ENCODE results near the gene EPHB2. TPM values are rescaled to one million over a fixed set of nuclear protein-coding genes. Genes with fewer than 3 reads are reported as not detected.

The EPHB2 gene
- total and polyA plus RNA-seq, 2 of the 13 experiments (the other 11 are each of a cell fraction or from before 2014, with no cell fraction given) = 0.03 to 0.11 TPM

DNA sequence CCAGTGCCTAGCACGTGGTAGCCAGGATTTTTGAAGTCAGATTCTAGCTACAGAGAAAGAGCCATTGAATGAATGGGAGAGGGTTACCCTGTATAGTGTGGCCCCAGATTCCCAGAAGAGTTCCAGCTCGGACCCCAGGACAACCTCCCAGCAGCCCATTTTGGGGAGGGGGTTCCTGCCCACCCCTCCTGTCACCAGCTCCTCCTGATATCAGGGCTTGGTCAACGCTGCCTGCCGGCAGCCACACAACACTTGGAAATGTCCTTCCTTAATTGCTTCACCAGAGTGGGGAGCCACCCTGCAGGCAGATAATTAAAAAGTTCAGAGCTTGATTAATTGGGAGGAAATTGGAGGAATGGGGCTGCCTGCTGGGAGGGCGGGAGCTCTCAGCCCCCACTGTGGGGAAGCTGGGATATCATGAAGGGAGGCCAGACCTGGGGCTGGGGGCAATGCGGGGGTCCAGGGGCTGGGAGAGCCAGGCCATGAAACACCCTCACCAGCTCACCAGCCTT lies 141.6 kb downstream of the EPHB2 start:
- H3K4me1 ChIP-seq (ENCODE audit: insufficient read depth, low read length) = no peaks in the 10 kb centered on the region
- FAIRE-seq = no peak
- DNase-seq (ENCODE audit: low spot score) = no peak
- no peak for ATAC-seq
- POLR2A ChIA-PET = no interaction called here
- BruUV-seq (replicated peaks) = no TSS peak
- in situ Hi-C loops (cut with HindIII; ENCODE audit: extremely low pct_ligation_motif_present, low pct_unique_long_range_greater_than_20kb) = no loop called here
- CTCF ChIA-PET (ENCODE audit: low intra/inter-chr PET ratio, low total read pairs) = no interaction called here
- H4K20me1 ChIP-seq (ENCODE audit: insufficient read depth, low read length) = no peaks in the 10 kb centered on the region
- intact Hi-C loops (cut with micrococcal nuclease; ENCODE audit: unreplicated experiment) = no loop called here
- H3K9me3 ChIP-seq (ENCODE audit: low read length) = no peaks in the 10 kb centered on the region
- no peak overlapping the region for H3K27ac ChIP-seq (ENCODE audit: extremely low read length, insufficient read depth, low read length)
- H3K79me2 ChIP-seq (ENCODE audit: insufficient read depth, low read length) = no peaks in the 10 kb centered on the region
- WGBS (ENCODE audit: low lambda C conversion rate) = 16% methylated on average over 6 of the region's 6 CpGs
- peaks cover 0 to 38% of the 10 kb centered on the region in 2 experiments; a peak in 3 of 5 replicates for H3K27me3 ChIP-seq (ENCODE audit: control insufficient read depth in 1 of 2, insufficient read depth in 2 of 2, low read length in 2 of 2)
- no peak overlapping the region for H3K4me2 ChIP-seq (ENCODE audit: low read depth, low read length)
- H2AFZ ChIP-seq (ENCODE audit: low read length) = no peak overlapping the region
- H3K9ac ChIP-seq (ENCODE audit: insufficient read depth, low read depth, low read length) = no peak overlapping the region
- H3K4me3 ChIP-seq (replicated peaks in 1 of 3; ENCODE audit: insufficient read depth in 1 of 3, low read depth in 2 of 3, low read length in 3 of 3) = no peak overlapping the region
- no peaks in the 10 kb centered on the region for H3K36me3 ChIP-seq (replicated peaks in 1 of 2; ENCODE audit: control insufficient read depth in 1 of 2, insufficient read depth in 2 of 2, low read length in 2 of 2)
- TF ChIP-seq JUND (CRISPR knock-in tag; IDR thresholded peaks at IDR 0.05) (no peak), NFIB (CRISPR knock-in tag; IDR thresholded peaks at IDR 0.05; ENCODE audit: borderline replicate concordance) (no peak), PAF1 (CRISPR knock-in tag; IDR thresholded peaks at IDR 0.05) (no peak), XRCC5 (optimal IDR thresholded peaks at IDR 0.05; ENCODE audit: low read length) (no peak), ZNF24 (IDR thresholded peaks at IDR 0.05) (no peak), NFYB (CRISPR knock-in tag; IDR thresholded peaks at IDR 0.05) (no peak), TMF1 (CRISPR knock-in tag; IDR thresholded peaks at IDR 0.05; ENCODE audit: low read depth) (no peak), ZNF17 (CRISPR knock-in tag; IDR thresholded peaks at IDR 0.05) (no peak), NONO (IDR thresholded peaks at IDR 0.05) (no peak), NONO (CRISPR knock-in tag; conservative IDR thresholded peaks at IDR 0.05) (no peak), ZNF256 (CRISPR knock-in tag; conservative IDR thresholded peaks at IDR 0.05) (no peak)
- TF ChIP-seq, protein P1, sequence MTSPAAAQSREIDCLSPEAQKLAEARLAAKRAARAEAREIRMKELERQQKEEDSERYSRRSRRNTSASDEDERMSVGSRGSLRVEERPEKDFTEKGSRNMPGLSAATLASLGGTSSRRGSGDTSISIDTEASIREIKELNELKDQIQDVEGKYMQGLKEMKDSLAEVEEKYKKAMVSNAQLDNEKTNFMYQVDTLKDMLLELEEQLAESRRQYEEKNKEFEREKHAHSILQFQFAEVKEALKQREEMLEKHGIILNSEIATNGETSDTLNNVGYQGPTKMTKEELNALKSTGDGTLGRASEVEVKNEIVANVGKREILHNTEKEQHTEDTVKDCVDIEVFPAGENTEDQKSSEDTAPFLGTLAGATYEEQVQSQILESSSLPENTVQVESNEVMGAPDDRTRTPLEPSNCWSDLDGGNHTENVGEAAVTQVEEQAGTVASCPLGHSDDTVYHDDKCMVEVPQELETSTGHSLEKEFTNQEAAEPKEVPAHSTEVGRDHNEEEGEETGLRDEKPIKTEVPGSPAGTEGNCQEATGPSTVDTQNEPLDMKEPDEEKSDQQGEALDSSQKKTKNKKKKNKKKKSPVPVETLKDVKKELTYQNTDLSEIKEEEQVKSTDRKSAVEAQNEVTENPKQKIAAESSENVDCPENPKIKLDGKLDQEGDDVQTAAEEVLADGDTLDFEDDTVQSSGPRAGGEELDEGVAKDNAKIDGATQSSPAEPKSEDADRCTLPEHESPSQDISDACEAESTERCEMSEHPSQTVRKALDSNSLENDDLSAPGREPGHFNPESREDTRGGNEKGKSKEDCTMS (CRISPR knock-in tag; conservative IDR thresholded peaks at IDR 0.05) = no peak
- TF ChIP-seq, protein P2, sequence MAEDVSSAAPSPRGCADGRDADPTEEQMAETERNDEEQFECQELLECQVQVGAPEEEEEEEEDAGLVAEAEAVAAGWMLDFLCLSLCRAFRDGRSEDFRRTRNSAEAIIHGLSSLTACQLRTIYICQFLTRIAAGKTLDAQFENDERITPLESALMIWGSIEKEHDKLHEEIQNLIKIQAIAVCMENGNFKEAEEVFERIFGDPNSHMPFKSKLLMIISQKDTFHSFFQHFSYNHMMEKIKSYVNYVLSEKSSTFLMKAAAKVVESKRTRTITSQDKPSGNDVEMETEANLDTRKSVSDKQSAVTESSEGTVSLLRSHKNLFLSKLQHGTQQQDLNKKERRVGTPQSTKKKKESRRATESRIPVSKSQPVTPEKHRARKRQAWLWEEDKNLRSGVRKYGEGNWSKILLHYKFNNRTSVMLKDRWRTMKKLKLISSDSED (CRISPR knock-in tag; IDR thresholded peaks at IDR 0.05) = no peak
- TF ChIP-seq, protein P3, sequence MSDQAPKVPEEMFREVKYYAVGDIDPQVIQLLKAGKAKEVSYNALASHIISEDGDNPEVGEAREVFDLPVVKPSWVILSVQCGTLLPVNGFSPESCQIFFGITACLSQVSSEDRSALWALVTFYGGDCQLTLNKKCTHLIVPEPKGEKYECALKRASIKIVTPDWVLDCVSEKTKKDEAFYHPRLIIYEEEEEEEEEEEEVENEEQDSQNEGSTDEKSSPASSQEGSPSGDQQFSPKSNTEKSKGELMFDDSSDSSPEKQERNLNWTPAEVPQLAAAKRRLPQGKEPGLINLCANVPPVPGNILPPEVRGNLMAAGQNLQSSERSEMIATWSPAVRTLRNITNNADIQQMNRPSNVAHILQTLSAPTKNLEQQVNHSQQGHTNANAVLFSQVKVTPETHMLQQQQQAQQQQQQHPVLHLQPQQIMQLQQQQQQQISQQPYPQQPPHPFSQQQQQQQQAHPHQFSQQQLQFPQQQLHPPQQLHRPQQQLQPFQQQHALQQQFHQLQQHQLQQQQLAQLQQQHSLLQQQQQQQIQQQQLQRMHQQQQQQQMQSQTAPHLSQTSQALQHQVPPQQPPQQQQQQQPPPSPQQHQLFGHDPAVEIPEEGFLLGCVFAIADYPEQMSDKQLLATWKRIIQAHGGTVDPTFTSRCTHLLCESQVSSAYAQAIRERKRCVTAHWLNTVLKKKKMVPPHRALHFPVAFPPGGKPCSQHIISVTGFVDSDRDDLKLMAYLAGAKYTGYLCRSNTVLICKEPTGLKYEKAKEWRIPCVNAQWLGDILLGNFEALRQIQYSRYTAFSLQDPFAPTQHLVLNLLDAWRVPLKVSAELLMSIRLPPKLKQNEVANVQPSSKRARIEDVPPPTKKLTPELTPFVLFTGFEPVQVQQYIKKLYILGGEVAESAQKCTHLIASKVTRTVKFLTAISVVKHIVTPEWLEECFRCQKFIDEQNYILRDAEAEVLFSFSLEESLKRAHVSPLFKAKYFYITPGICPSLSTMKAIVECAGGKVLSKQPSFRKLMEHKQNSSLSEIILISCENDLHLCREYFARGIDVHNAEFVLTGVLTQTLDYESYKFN (CRISPR knock-in tag; conservative IDR thresholded peaks at IDR 0.05) = no peak
- TF ChIP-seq, protein P4, sequence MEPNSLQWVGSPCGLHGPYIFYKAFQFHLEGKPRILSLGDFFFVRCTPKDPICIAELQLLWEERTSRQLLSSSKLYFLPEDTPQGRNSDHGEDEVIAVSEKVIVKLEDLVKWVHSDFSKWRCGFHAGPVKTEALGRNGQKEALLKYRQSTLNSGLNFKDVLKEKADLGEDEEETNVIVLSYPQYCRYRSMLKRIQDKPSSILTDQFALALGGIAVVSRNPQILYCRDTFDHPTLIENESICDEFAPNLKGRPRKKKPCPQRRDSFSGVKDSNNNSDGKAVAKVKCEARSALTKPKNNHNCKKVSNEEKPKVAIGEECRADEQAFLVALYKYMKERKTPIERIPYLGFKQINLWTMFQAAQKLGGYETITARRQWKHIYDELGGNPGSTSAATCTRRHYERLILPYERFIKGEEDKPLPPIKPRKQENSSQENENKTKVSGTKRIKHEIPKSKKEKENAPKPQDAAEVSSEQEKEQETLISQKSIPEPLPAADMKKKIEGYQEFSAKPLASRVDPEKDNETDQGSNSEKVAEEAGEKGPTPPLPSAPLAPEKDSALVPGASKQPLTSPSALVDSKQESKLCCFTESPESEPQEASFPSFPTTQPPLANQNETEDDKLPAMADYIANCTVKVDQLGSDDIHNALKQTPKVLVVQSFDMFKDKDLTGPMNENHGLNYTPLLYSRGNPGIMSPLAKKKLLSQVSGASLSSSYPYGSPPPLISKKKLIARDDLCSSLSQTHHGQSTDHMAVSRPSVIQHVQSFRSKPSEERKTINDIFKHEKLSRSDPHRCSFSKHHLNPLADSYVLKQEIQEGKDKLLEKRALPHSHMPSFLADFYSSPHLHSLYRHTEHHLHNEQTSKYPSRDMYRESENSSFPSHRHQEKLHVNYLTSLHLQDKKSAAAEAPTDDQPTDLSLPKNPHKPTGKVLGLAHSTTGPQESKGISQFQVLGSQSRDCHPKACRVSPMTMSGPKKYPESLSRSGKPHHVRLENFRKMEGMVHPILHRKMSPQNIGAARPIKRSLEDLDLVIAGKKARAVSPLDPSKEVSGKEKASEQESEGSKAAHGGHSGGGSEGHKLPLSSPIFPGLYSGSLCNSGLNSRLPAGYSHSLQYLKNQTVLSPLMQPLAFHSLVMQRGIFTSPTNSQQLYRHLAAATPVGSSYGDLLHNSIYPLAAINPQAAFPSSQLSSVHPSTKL (CRISPR knock-in tag; IDR thresholded peaks at IDR 0.05) = no peak

Data from HepG2 (cell line).